ELR (cell line): ENCODE results near the gene GCC2.
"Not testable (repeated sequence)": the region's sequence is repeated elsewhere in the genome, so short reads cannot be mapped to it uniquely, and the experiment has no call there.

Experiments used
- DNase-seq: peaks from one replicate; pipeline ENCODE4 v3.0.0-alpha.2; 2015; ENCODE audit warnings: low read depth

The GCC2 gene

GRCh38 chr2:108525258-108525657 is 76.3 kb downstream of the GCC2 start:
- DNase-seq: not testable (repeated sequence)

- DNase-seq: no peak
Measured at GRCh38 chr2:108531674-108532055, 82.7 kb downstream of the GCC2 start.

GRCh38 chr2:108533832-108534583 is 85.0 kb downstream of the GCC2 start, which contains the start of gene LIMS1:
LIMS1 (plus strand) TSS chr2:108534470; CDS start chr2:108534563, 93 bp downstream.
- DNase-seq: peak; percentile 94

DNA sequence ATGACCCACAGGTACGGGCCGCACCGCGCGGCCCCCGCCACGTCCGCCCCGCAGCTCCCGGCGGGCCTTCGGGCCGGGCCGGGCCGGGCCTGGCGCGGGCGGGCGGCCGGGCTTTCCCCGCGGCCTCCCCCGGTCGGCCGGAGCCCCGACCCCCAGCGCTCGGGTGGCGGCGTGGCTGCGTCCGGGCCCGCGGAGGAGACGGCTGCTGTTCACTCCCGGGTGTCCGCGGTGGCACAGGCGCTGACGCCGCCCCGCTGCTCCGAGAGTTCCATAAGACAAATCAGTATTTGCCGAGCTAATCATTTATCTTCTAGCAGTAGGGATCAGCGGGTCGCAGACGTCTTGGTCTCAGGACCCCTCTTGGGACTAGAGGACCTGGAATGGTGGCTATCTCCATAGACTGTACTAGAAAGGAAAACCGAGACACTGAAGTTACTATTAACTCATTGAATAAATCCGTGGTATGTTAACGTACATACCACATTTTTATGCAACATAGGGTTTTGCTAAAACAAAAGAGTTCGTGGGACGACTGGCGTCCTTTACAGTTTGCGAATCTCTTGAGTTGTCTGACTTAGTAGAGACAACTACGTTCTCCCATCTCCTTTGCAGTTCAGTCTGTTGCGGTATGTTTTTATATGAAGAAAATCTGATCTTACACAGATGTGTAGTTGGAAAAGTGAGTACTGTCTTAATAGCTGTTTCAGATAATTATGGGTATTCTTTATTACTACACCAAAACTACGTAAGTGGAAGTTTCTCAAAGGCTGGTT is 85.8 kb downstream of the GCC2 start:
- DNase-seq: peak; percentile 69

DNA sequence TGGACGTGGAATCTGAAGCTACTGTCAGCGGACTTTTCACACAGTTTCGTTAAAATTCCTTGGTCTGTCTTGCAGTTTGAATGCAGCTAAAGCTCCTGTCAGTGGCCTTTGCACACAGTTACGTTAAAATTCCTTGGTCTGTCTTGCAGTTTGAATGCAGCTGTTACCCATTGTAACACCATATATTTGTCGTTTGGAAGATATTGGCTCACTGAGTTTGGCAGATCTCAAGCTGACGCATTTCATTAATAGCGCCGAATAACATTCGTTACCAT is 86.3 kb downstream of the GCC2 start:
- no peak for DNase-seq

- DNase-seq: peak; percentile 59
Measured at GRCh38 chr2:108536133-108536780, 87.3 kb downstream of the GCC2 start.

DNA sequence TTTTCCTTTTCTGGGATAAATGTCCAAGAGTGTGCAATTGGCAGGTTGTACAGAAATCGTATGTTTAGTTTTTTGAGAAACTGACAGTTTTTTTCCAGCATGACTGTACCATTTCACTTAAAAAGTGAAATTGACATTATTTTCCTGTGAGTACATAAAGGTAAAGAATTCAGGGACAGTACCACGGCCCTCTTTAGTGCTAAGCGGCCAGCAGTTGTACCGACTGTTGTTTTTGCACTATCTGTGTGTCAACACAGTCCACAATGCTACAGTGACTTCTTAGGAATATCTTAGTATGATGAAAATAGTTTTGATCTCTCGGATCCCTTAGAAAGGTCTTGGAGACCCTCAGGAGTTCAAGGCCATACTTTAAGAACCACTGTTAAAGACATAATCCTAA is 87.9 kb downstream of the GCC2 start:
- DNase-seq: no peak

DNA sequence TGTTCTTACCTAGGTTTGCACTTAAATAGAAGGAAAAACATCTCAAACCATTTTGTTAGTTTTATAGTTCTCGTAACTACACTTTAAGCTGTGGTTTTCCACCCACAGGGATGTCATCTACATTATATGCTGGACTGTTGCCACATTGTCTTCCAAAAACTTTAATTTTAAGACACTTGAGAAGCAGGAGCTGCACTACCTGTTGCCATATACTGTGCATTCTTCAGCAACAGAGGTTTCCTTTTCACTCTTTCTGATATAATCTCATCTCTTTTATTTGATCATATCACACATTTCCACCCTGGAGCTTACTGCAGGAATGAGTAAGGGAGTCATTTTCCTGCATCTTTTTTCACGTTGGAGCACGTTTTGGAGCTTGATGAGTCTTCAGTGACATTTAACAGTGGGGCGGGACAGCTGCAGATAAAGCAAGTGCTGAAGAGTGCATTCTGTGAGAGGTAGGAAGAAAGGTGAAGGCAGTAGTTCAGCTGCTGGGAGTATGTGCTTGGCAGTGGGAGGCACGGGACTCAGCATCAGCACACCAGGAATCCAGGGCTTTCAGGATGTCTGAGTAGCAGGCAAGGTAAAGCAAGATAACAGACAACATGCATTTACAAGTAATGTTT is 89.1 kb downstream of the GCC2 start:
- no peak for DNase-seq

DNA sequence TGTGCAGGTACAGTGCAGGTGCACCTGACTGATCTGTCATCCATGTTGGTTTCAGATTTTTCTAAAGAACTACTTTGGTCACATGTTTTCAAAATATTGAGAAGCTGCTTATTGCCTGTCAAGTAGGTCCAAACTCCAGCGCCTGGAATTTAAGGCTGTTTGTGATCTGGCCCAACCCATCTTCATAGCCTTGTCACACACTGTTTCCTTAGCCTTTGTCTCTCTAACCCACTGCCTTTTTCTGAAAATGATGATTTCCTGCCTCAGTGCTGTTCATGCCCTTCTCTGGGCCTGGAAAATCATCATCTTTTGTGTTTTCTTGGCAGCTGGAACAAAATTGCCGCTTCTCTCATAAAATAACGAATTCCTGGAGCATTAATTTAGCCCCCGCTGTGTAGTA is 92.4 kb downstream of the GCC2 start:
- DNase-seq: no peak

DNA sequence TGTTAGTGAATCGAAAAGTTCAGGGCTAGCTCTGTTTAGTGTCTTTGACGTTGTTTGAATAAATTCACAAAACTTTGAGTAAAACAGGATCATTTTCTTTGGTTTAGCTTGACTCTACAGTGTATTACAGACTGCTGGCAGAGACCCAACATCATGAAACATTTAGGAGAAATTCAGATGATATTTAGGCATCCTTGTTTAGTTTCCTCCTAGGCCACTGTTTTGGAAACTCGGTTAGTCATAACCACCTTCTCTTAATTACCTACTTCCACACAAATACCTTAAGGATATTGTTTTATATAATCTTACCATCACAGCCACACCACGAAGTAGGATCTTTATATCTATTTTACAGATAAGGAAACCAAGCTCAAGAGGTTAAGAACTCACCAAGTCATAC is 93.1 kb downstream of the GCC2 start:
- DNase-seq: no peak

- DNase-seq: no peak
Measured at GRCh38 chr2:108547606-108548005, 98.6 kb downstream of the GCC2 start.

DNA sequence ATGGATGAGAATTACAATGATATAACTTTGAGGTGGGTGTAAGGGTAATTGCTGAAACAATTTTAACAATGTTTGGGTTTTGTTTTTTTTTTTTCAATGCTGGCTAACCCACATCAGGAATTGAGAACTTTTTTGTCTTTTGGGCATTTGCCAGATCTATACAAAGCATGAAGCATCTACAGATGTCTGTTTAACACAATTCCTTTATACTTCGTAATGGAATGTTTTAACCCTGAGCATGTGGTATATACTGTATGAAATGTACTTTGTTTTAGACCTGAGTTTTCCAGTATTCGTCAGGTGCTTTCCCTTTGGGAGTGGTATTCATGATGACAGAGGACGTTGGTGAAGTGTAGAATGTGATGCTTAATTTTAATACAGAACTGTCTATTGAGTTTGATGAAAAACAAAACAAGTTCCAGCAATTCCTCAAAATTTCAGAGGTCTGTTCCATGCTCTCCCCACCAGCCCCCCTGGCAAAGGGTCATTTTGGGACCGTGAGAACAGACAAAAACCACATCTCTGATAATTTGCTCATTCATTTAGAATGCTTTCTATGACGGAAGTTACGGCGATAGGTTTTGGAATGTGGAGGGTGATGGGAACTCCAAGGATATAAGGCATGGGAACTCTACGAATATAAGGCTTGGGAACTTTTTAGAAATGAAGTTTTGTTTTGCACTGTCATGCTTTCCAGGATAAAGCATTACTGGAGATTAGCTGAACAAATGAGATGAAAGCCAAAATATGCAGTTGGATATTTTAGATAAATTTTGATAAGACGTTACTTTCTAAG is 99.4 kb downstream of the GCC2 start:
- no peak for DNase-seq

- DNase-seq: no peak
Measured at GRCh38 chr2:108552566-108552965, 103.6 kb downstream of the GCC2 start.

- no peak for DNase-seq
Measured at GRCh38 chr2:108553209-108553919, 104.4 kb downstream of the GCC2 start.

- DNase-seq: no peak
Measured at GRCh38 chr2:108554528-108554927, 105.5 kb downstream of the GCC2 start.

DNA sequence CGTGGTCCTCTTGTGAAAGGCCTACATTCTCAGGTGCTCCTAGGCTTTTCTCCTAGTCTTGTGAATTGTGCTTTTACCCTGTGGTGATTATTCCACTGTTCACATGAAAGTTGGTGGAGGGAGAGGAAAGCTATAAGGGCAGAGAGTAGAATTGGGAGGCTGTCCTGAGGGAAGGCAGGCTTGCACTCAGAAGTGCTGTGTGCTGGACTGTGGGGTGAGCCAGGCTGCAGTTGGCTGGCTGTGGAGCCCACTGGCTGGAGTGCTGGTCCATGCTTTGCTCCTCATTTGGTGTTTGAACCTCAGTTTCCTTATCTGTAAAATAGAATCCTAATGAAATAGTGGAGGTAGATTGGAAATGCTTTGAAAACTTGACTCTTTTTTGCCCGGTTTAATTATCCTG is 106.6 kb downstream of the GCC2 start:
- no peak for DNase-seq

DNA sequence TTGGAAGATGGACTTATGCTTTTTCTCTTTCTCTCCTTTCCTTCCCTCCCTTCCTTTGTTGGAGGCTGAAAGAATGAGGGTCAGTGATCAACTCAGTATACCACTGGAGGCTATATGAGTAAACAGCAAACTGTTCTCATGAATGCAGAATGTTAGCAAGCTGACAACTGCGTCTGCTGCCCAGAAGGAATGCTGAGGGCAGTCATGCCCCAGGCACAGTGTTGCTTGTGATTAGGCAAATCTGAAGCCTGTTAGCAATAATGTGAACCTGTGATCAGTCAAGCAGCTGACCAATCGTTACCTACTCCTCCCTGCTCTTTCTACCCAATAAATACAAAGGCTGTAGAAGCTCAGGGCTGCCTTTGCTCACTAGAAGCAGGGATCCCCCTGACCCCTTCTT is 107.6 kb downstream of the GCC2 start:
- peak; percentile 80 for DNase-seq
